ENCODE measurements around the gene GALNT18. TPM values are rescaled to one million over a fixed set of nuclear protein-coding genes. Genes with fewer than 3 reads are reported as not detected.
A peak's percentile ranks its signal among the peaks of the same experiment; 100 is the strongest.

GALNT18 gene
- total and polyA plus RNA-seq, 2 experiments from 2014 or later, result 4.3 to 10.8 TPM

DNA sequence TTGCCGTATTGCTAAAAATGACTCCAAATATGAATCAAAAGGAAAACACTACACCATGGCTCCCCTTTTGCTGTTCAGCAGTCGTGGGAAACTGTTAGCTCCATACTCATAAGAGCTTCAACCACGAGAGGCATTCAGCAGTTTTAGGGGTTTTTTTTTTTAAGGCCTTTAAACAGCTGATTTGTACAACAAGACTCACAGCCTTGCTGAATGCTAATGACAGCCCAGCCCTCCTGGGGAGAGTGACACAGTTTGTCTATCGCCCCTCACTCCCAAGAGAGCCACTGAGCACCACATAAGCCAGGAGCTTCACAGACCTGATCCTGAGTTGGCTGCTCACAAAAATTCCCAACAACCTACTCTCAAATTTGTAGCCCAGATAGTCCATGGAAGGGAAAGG, 32.4 kb downstream of the GALNT18 start:
- H3K9me3 Mint-ChIP-seq, result no peaks in the 10 kb centered on the region
- no peak overlapping the region for H3K4me3 Mint-ChIP-seq
- peak overlapping the region; percentile 61; the same call in 1 of the 2 replicates for H3K27ac Mint-ChIP-seq
- Histone ChIP-seq H3K9me2 (ENCODE audit: insufficient read depth) (no peaks in the 10 kb centered on the region), H3F3A (replicated peaks; ENCODE audit: low read depth) (no peaks in the 10 kb centered on the region), H4K20me1 (replicated peaks; ENCODE audit: insufficient read depth) (no peaks in the 10 kb centered on the region), H3K27ac (ENCODE audit: low read depth) (0 out of 2 replicates have a peak overlapping the region, but pooled peaks have one; percentile 4), H3K4me2 (peak overlapping the region; percentile 65), H3K79me2 (replicated peaks; ENCODE audit: insufficient read depth) (0 out of 2 replicates have a peak, but pooled peaks cover 3% of the 10 kb centered on the region), H3K4me3 (no peak overlapping the region), H3K27me3 (ENCODE audit: insufficient read depth) (no peaks in the 10 kb centered on the region), H3K4me1 (ENCODE audit: insufficient read depth) (peaks cover 24% of the 10 kb centered on the region), H3K36me3 (ENCODE audit: insufficient read depth) (no peaks in the 10 kb centered on the region), H2AFZ (no peak overlapping the region)
- ATAC-seq (no peak; the same call in 2 of the 3 replicates), DNase-seq (ENCODE audit: low spot score) (no peak)
- H3K4me1 Mint-ChIP-seq, result peaks cover 31% of the 10 kb centered on the region
- no peaks in the 10 kb centered on the region for H3K36me3 Mint-ChIP-seq (ENCODE audit: low read depth)
- TF ChIP-seq NANOG (IDR thresholded peaks at IDR 0.05; ENCODE audit: borderline replicate concordance) (no peak), ETS1 (IDR thresholded peaks at IDR 0.05) (no peak), JUNB (IDR thresholded peaks at IDR 0.05; ENCODE audit: unreplicated experiment) (no peak), ZNF331 (CRISPR knock-in tag; IDR thresholded peaks at IDR 0.05; ENCODE audit: low read depth) (no peak), REST (IDR thresholded peaks at IDR 0.05; ENCODE audit: unreplicated experiment) (no peak), CREB1 (CRISPR knock-in tag; IDR thresholded peaks at IDR 0.05; ENCODE audit: low read depth) (no peak), ZNF114 (CRISPR knock-in tag; IDR thresholded peaks at IDR 0.05) (no peak), EZH2phosphoT487 (IDR thresholded peaks at IDR 0.05; ENCODE audit: unreplicated experiment) (no peak), POLR2AphosphoS5 (IDR thresholded peaks at IDR 0.05; ENCODE audit: low read depth) (no peak), STAT1 (IDR thresholded peaks at IDR 0.05; ENCODE audit: unreplicated experiment) (no peak), EZH2 (IDR thresholded peaks at IDR 0.05; ENCODE audit: low read depth, unreplicated experiment) (no peak)
- TF ChIP-seq, protein P1, sequence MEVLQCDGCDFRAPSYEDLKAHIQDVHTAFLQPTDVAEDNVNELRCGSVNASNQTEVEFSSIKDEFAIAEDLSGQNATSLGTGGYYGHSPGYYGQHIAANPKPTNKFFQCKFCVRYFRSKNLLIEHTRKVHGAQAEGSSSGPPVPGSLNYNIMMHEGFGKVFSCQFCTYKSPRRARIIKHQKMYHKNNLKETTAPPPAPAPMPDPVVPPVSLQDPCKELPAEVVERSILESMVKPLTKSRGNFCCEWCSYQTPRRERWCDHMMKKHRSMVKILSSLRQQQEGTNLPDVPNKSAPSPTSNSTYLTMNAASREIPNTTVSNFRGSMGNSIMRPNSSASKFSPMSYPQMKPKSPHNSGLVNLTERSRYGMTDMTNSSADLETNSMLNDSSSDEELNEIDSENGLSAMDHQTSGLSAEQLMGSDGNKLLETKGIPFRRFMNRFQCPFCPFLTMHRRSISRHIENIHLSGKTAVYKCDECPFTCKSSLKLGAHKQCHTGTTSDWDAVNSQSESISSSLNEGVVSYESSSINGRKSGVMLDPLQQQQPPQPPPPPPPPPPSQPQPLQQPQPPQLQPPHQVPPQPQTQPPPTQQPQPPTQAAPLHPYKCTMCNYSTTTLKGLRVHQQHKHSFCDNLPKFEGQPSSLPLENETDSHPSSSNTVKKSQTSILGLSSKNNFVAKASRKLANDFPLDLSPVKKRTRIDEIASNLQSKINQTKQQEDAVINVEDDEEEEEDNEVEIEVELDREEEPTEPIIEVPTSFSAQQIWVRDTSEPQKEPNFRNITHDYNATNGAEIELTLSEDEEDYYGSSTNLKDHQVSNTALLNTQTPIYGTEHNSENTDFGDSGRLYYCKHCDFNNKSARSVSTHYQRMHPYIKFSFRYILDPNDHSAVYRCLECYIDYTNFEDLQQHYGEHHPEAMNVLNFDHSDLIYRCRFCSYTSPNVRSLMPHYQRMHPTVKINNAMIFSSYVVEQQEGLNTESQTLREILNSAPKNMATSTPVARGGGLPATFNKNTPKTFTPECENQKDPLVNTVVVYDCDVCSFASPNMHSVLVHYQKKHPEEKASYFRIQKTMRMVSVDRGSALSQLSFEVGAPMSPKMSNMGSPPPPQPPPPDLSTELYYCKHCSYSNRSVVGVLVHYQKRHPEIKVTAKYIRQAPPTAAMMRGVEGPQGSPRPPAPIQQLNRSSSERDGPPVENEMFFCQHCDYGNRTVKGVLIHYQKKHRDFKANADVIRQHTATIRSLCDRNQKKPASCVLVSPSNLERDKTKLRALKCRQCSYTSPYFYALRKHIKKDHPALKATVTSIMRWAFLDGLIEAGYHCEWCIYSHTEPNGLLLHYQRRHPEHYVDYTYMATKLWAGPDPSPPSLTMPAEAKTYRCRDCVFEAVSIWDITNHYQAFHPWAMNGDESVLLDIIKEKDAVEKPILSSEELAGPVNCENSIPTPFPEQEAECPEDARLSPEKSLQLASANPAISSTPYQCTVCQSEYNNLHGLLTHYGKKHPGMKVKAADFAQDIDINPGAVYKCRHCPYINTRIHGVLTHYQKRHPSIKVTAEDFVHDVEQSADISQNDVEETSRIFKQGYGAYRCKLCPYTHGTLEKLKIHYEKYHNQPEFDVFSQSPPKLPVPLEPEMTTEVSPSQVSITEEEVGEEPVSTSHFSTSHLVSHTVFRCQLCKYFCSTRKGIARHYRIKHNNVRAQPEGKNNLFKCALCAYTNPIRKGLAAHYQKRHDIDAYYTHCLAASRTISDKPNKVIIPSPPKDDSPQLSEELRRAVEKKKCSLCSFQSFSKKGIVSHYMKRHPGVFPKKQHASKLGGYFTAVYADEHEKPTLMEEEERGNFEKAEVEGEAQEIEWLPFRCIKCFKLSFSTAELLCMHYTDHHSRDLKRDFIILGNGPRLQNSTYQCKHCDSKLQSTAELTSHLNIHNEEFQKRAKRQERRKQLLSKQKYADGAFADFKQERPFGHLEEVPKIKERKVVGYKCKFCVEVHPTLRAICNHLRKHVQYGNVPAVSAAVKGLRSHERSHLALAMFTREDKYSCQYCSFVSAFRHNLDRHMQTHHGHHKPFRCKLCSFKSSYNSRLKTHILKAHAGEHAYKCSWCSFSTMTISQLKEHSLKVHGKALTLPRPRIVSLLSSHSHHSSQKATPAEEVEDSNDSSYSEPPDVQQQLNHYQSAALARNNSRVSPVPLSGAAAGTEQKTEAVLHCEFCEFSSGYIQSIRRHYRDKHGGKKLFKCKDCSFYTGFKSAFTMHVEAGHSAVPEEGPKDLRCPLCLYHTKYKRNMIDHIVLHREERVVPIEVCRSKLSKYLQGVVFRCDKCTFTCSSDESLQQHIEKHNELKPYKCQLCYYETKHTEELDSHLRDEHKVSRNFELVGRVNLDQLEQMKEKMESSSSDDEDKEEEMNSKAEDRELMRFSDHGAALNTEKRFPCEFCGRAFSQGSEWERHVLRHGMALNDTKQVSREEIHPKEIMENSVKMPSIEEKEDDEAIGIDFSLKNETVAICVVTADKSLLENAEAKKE (CRISPR knock-in tag; IDR thresholded peaks at IDR 0.05), result no peak
- TF ChIP-seq, protein P2, sequence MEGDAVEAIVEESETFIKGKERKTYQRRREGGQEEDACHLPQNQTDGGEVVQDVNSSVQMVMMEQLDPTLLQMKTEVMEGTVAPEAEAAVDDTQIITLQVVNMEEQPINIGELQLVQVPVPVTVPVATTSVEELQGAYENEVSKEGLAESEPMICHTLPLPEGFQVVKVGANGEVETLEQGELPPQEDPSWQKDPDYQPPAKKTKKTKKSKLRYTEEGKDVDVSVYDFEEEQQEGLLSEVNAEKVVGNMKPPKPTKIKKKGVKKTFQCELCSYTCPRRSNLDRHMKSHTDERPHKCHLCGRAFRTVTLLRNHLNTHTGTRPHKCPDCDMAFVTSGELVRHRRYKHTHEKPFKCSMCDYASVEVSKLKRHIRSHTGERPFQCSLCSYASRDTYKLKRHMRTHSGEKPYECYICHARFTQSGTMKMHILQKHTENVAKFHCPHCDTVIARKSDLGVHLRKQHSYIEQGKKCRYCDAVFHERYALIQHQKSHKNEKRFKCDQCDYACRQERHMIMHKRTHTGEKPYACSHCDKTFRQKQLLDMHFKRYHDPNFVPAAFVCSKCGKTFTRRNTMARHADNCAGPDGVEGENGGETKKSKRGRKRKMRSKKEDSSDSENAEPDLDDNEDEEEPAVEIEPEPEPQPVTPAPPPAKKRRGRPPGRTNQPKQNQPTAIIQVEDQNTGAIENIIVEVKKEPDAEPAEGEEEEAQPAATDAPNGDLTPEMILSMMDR (conservative IDR thresholded peaks at IDR 0.05; ENCODE audit: low read depth in 2 of 2), result no peak
- H3K27me3 Mint-ChIP-seq (ENCODE audit: insufficient read depth, low read depth, poor library complexity), result no peaks in the 10 kb centered on the region
